Panc1 (cell line): Measurements from ENCODE around the gene TNS4. TPM values are rescaled to one million over a fixed set of nuclear protein-coding genes. Genes with fewer than 3 reads are reported as not detected.
A peak's percentile ranks its signal among the peaks of the same experiment; 100 is the strongest.

Experiments used
- ATAC-seq: fragments of 200-7000 bp; cut with Tn5 transposase; 2 replicates; pipeline ENCODE4 v1.9.1; 2020; ENCODE audit warnings: mild to moderate bottlenecking, moderate library complexity
- BruUV-seq: library from RNA; stranded (reverse); fragments of 400-500 nt; replicated peaks from 2 replicates; lab custom pipeline; 2021; lab: Mats Ljungman, UMichigan
- CTCF ChIA-PET: fragments of 300-600 bp; sonication (Branson Sonifier 250); formaldehyde crosslinking; loops from one replicate; lab custom pipeline; 2022; ENCODE audit warnings: antibody characterized with exemption; lab: Charles Lee
- POLR2A ChIA-PET: fragments of 300-600 bp; sonication (Branson Sonifier 250); formaldehyde crosslinking; loops from one replicate; lab custom pipeline; 2022; ENCODE audit warnings: antibody characterized with exemption; lab: Charles Lee
- DNase-seq: peaks from one replicate; pipeline ENCODE4 v3.0.0-alpha.2; 2010; ENCODE audit warnings: low read depth, low spot score
- H3K27ac ChIP-seq: 2 replicates; pipeline ENCODE4 v1.5.1; 2011; ENCODE audit warnings: mild to moderate bottlenecking, low read length, inconsistent platforms
- H3K27me3 ChIP-seq: fragments of 200-500 bp; sonication (Bioruptor generic); 2 replicates; pipeline ENCODE4 v1.6.0; 2014; ENCODE audit warnings: low read length, inconsistent platforms; ENCODE audit not compliant: control insufficient read depth, insufficient read depth
- H3K36me3 ChIP-seq: fragments of 200-500 bp; sonication (Bioruptor generic); 2 replicates; pipeline ENCODE4 v1.5.1; 2014; ENCODE audit warnings: inconsistent platforms, mild to moderate bottlenecking, low read length, moderate library complexity; ENCODE audit not compliant: control insufficient read depth, insufficient read depth
- H3K4me1 ChIP-seq: 2 replicates; pipeline ENCODE4 v1.5.1; 2011; ENCODE audit warnings: inconsistent platforms, mild to moderate bottlenecking, low read length, moderate library complexity; ENCODE audit not compliant: control insufficient read depth, insufficient read depth
- H3K4me3 ChIP-seq, 2 experiments: 2 replicates each; pipeline ENCODE4 v1.5.1; 2011 to 2012; ENCODE audit warnings: low read depth in 2 of 2, low read length in 2 of 2, mild to moderate bottlenecking in 2 of 2, inconsistent platforms in 1 of 2, moderate library complexity in 1 of 2
- H3K9me3 ChIP-seq: fragments of 200-500 bp; sonication (Bioruptor generic); 2 replicates; pipeline ENCODE4 v1.5.1; 2014; ENCODE audit warnings: low read depth, mild to moderate bottlenecking, inconsistent platforms, low read length, moderate library complexity; ENCODE audit not compliant: control insufficient read depth, insufficient read depth
- CTCF ChIP-seq: fragments of 450-650 bp; IDR thresholded peaks from 2 replicates; pipeline ENCODE4 v1.5.1; 2017; ENCODE audit warnings: mild to moderate bottlenecking
- POLR2AphosphoS5 ChIP-seq: IDR thresholded peaks from 2 replicates; pipeline ENCODE4 v1.6.1; 2012; ENCODE audit warnings: mild to moderate bottlenecking, low read depth, low read length, moderate library complexity
- SIN3A ChIP-seq: IDR thresholded peaks from 2 replicates; pipeline ENCODE4 v1.6.1; 2012; ENCODE audit warnings: low read depth, mild to moderate bottlenecking, low read length, moderate library complexity, borderline replicate concordance; ENCODE audit not compliant: insufficient read depth
- TCF7L2 ChIP-seq: IDR thresholded peaks from 2 replicates; pipeline ENCODE4 v1.6.1; 2011; ENCODE audit warnings: mild to moderate bottlenecking, low read depth, low read length, inconsistent platforms
- in situ Hi-C: cut with HindIII; loops from 2 replicates; pipeline ENCODE4 v1.10.0; 2016; ENCODE audit warnings: low sequenced_read_pairs, low pct_unique_long_range_greater_than_20kb
- intact Hi-C: fragments of 100-400 bp; cut with micrococcal nuclease; formaldehyde crosslinking; loops from one replicate; pipeline ENCODE4 v1.10.0; 2022; ENCODE audit not compliant: unreplicated experiment
- total RNA-seq: library from RNA; stranded (reverse); gene quantifications from one replicate; pipeline ENCODE4 v1.2.1, GENCODE V29; 2021; ENCODE audit not compliant: unreplicated experiment
- TF ChIP-seq, protein P1 (sequence below), 2 experiments: IDR thresholded peaks; 2 replicates each; pipeline ENCODE4 v1.6.1; 2011 to 2012; ENCODE audit warnings: low read depth in 2 of 2, control low read depth in 1 of 2, low read length in 1 of 2, mild to moderate bottlenecking in 1 of 2, moderate library complexity in 1 of 2; ENCODE audit not compliant: insufficient read depth in 1 of 2

Gene TNS4
- total RNA-seq, 1 experiment from 2014 or later = not detected

- intact Hi-C loops (no loop called here), in situ Hi-C loops (loop anchor here (5.0 kb wide), 1 partner anchor 35 kb away; no protein-coding TSS in a partner anchor)
- ChIA-PET POLR2A (interaction anchor here (0.8 kb wide), 1 partner anchor 238 kb away, joined by 8 read pairs; no protein-coding TSS in a partner anchor), CTCF (interaction anchor here (0.9 kb wide), 1 partner anchor 35 kb away, joined by 5 read pairs; no protein-coding TSS in a partner anchor)
- BruUV-seq = no TSS peak
- no peaks in the 10 kb centered on the region; the same call in 1 of the 2 replicates for H3K36me3 ChIP-seq
- H3K27ac ChIP-seq = no peak overlapping the region
- H3K4me1 ChIP-seq = peaks cover 10% of the 10 kb centered on the region
- no peak overlapping the region for H3K4me3 ChIP-seq
- DNase-seq (no peak), ATAC-seq (peak; percentile 31; the same call in 1 of the 2 replicates)
- H3K9me3 ChIP-seq = no peaks in the 10 kb centered on the region
- no peaks in the 10 kb centered on the region for H3K27me3 ChIP-seq
- TF ChIP-seq CTCF = no peak
- TF ChIP-seq TCF7L2 = no peak
- no peak for TF ChIP-seq SIN3A
Measured at GRCh38 chr17:40497695-40498094, 3.7 kb downstream of the TNS4 start.

DNA sequence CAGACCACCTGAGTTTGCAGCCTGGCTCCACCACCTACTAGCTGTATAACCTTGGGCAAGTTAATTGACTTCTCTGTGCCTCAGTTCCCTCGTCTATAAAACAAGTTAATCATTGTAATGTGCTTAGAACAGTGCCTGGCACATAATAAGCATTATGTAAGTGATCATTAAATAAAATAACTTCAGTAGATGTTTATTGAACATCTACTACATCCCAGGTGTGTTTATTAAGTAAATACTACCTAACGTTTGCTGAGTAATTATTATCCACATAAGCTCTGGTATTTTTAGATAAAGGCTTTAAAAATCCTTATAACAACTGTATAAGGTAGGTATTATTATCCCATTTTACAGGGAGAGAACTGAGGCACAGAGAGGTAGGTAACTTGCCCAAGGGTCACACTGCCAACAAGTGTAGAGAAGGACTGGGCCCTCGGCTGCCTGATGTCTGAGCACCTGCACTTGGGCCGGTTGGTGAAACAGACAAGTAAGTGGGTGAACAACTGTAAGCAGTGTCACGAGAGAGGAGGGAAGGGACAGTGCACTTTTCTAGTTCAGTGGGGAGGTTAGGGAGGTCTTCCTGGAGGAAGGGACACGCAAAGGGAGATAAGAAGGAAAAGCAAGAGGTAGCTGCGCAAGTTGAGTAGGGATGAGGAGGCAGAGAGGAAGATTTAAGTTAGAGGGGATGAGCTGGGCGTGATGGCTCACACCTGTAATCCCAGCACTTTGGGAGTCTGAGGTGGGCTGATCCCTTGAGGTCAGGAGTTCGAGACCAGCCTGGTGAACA, 4.6 kb downstream of the TNS4 start:
- Histone ChIP-seq H3K36me3 (no peaks in the 10 kb centered on the region; the same call in 1 of the 2 replicates), H3K4me1 (peaks cover 10% of the 10 kb centered on the region), H3K27me3 (no peaks in the 10 kb centered on the region), H3K4me3 (no peak overlapping the region), H3K27ac (no peak overlapping the region), H3K9me3 (no peaks in the 10 kb centered on the region)
- ATAC-seq (no peak), DNase-seq (no peak)
- in situ Hi-C loops = loop anchor here (5.0 kb wide), 1 partner anchor 35 kb away; no protein-coding TSS in a partner anchor
- POLR2A ChIA-PET = interaction anchor here (0.8 kb wide), 1 partner anchor 238 kb away, joined by 8 read pairs; no protein-coding TSS in a partner anchor
- no TSS peak for BruUV-seq
- intact Hi-C loops = no loop called here
- TF ChIP-seq SIN3A = no peak
- TF ChIP-seq POLR2AphosphoS5 = no peak
- TF ChIP-seq CTCF = no peak
- TF ChIP-seq TCF7L2 = no peak
- TF ChIP-seq, protein P1, sequence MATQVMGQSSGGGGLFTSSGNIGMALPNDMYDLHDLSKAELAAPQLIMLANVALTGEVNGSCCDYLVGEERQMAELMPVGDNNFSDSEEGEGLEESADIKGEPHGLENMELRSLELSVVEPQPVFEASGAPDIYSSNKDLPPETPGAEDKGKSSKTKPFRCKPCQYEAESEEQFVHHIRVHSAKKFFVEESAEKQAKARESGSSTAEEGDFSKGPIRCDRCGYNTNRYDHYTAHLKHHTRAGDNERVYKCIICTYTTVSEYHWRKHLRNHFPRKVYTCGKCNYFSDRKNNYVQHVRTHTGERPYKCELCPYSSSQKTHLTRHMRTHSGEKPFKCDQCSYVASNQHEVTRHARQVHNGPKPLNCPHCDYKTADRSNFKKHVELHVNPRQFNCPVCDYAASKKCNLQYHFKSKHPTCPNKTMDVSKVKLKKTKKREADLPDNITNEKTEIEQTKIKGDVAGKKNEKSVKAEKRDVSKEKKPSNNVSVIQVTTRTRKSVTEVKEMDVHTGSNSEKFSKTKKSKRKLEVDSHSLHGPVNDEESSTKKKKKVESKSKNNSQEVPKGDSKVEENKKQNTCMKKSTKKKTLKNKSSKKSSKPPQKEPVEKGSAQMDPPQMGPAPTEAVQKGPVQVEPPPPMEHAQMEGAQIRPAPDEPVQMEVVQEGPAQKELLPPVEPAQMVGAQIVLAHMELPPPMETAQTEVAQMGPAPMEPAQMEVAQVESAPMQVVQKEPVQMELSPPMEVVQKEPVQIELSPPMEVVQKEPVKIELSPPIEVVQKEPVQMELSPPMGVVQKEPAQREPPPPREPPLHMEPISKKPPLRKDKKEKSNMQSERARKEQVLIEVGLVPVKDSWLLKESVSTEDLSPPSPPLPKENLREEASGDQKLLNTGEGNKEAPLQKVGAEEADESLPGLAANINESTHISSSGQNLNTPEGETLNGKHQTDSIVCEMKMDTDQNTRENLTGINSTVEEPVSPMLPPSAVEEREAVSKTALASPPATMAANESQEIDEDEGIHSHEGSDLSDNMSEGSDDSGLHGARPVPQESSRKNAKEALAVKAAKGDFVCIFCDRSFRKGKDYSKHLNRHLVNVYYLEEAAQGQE (IDR thresholded peaks at IDR 0.05; ENCODE audit: insufficient read depth in 1 of 2, low read depth in 2 of 2, low read length in 1 of 2) = no peak
- CTCF ChIA-PET = interaction anchor here (0.6 kb wide), 1 partner anchor 21 kb away, joined by 3 read pairs; no protein-coding TSS in a partner anchor
